Fibroblast of lung (primary cell): ENCODE results near the gene DOCK3. TPM values are rescaled to one million over a fixed set of nuclear protein-coding genes. Genes with fewer than 3 reads are reported as not detected.

Experiments
- DNase-seq, 2 donors: peaks; one replicate each; pipeline versions ENCODE4 v3.0.0 to v3.0.0-alpha.2; 2010; ENCODE audit warnings: low read depth in 2 of 2
- H2AFZ ChIP-seq: 2 replicates; pipeline ENCODE4 v1.5.1; 2012; ENCODE audit warnings: low read length, control low read depth, inconsistent platforms
- H3K27ac ChIP-seq: 2 replicates; pipeline ENCODE4 v1.5.1; 2011; ENCODE audit warnings: low read length, control low read depth; ENCODE audit not compliant: insufficient read depth
- H3K27me3 ChIP-seq: 2 replicates; pipeline ENCODE4 v1.5.1; 2011; ENCODE audit warnings: mild to moderate bottlenecking, low read length; ENCODE audit not compliant: control insufficient read depth, insufficient read depth
- H3K36me3 ChIP-seq: 2 replicates; pipeline ENCODE4 v1.5.1; 2011; ENCODE audit warnings: low read length; ENCODE audit not compliant: control insufficient read depth, insufficient read depth
- H3K4me1 ChIP-seq: 2 replicates; pipeline ENCODE4 v1.5.1; 2011; ENCODE audit warnings: low read length; ENCODE audit not compliant: control insufficient read depth, insufficient read depth; ENCODE audit errors: extremely low read depth
- H3K4me2 ChIP-seq: 2 replicates; pipeline ENCODE4 v1.5.1; 2011; ENCODE audit warnings: low read length, control low read depth; ENCODE audit not compliant: insufficient read depth; ENCODE audit errors: extremely low read depth
- H3K4me3 ChIP-seq, 4 experiments: fragments of 200-600 bp in 1 of 4; sonication (generic) in 1 of 4; replicated peaks in 1 of 4; 2 replicates each; pipeline ENCODE4 v1.5.1; 2011 to 2016; ENCODE audit warnings: low read length in 4 of 4, low read depth in 3 of 4, mild to moderate bottlenecking in 3 of 4, control low read depth in 2 of 4, inconsistent platforms in 1 of 4, mixed read lengths in 1 of 4; ENCODE audit not compliant: insufficient read depth in 1 of 4; ENCODE audit errors: control extremely low read depth in 1 of 4
- H3K79me2 ChIP-seq: 2 replicates; pipeline ENCODE4 v1.5.1; 2012; ENCODE audit warnings: mild to moderate bottlenecking, low read length, inconsistent platforms; ENCODE audit not compliant: control insufficient read depth, insufficient read depth
- H3K9ac ChIP-seq: 2 replicates; pipeline ENCODE4 v1.5.1; 2011; ENCODE audit warnings: mild to moderate bottlenecking, low read length, control low read depth; ENCODE audit not compliant: insufficient read depth
- H3K9me3 ChIP-seq: 2 replicates; pipeline ENCODE4 v1.5.1; 2012; ENCODE audit warnings: low read depth, low read length; ENCODE audit not compliant: control insufficient read depth, insufficient read depth
- H4K20me1 ChIP-seq: 2 replicates; pipeline ENCODE4 v1.5.1; 2011; ENCODE audit warnings: low read length; ENCODE audit not compliant: control insufficient read depth, insufficient read depth; ENCODE audit errors: extremely low read depth
- EZH2 ChIP-seq: IDR thresholded peaks from 2 replicates; pipeline ENCODE4 v1.5.1; 2012; ENCODE audit warnings: low read length, control low read depth, mild to moderate bottlenecking; ENCODE audit errors: missing control alignments
- polyA plus RNA-seq, 2 donors: library from polyadenylated mRNA; depleted of rRNA in 1 of 2; stranded (reverse) in 1 of 2; unstranded in 1 of 2; fragments of >200 nt; gene quantifications; 2 replicates each; pipeline ENCODE4 v1.2.1, GENCODE V29; 2011 to 2012; ENCODE audit warnings: missing spikeins in 1 of 2
- total RNA-seq: library from RNA; depleted of rRNA; stranded (reverse); fragments of >200 nt; gene quantifications from 2 replicates; pipeline ENCODE4 v1.2.1, GENCODE V29; 2014
- TF ChIP-seq, protein P1 (sequence below), 2 donors: IDR thresholded peaks in 1 of 2; conservative IDR thresholded peaks in 1 of 2; 1 replicate in 1 of 2; 2 replicates in 1 of 2; pipeline ENCODE4 v1.5.1; 2011 to 2012; ENCODE audit warnings: low read length in 2 of 2, control low read depth in 1 of 2, inconsistent platforms in 1 of 2, low read depth in 1 of 2, mild to moderate bottlenecking in 1 of 2

The DOCK3 gene
- total and polyA plus RNA-seq, 2 donors (not counting 1 experiment from before 2014, with no cell fraction given), result 0.07 to 0.17 TPM

DNA sequence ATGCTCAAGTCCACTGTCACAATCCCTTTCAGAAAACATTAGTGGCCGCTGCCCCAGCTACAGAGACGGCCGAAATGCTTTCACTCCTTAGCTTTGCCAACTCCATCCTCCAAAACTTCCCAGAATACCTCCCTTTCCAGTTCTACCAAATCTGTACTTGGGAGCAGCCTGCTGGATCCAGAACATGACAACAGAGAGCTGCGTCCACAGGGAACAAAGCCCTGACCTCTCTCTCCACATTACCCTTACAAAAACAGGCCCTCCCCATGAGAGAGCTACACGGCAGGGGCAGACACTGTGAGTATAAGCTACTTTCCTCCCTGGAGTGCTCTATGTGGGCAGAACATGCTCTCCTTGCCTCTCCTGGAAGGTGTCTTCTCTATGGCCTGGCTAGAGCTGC lies 722.7 kb downstream of the DOCK3 start:
- no peak overlapping the region for H2AFZ ChIP-seq
- H3K4me3 ChIP-seq, result no peak overlapping the region
- TF ChIP-seq, protein P1, sequence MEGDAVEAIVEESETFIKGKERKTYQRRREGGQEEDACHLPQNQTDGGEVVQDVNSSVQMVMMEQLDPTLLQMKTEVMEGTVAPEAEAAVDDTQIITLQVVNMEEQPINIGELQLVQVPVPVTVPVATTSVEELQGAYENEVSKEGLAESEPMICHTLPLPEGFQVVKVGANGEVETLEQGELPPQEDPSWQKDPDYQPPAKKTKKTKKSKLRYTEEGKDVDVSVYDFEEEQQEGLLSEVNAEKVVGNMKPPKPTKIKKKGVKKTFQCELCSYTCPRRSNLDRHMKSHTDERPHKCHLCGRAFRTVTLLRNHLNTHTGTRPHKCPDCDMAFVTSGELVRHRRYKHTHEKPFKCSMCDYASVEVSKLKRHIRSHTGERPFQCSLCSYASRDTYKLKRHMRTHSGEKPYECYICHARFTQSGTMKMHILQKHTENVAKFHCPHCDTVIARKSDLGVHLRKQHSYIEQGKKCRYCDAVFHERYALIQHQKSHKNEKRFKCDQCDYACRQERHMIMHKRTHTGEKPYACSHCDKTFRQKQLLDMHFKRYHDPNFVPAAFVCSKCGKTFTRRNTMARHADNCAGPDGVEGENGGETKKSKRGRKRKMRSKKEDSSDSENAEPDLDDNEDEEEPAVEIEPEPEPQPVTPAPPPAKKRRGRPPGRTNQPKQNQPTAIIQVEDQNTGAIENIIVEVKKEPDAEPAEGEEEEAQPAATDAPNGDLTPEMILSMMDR (conservative IDR thresholded peaks at IDR 0.05 in 1 of 2, IDR thresholded peaks at IDR 0.05 in 1 of 2; ENCODE audit: low read depth in 1 of 2, low read length in 2 of 2), result no peak
- no peak for TF ChIP-seq EZH2
- H3K27ac ChIP-seq, result no peak overlapping the region
- H4K20me1 ChIP-seq, result no peaks in the 10 kb centered on the region
- no peaks in the 10 kb centered on the region for H3K27me3 ChIP-seq
- peaks cover 3% of the 10 kb centered on the region for H3K4me1 ChIP-seq
- peaks cover 22% of the 10 kb centered on the region for H3K36me3 ChIP-seq
- no peak overlapping the region for H3K9ac ChIP-seq
- no peaks in the 10 kb centered on the region for H3K9me3 ChIP-seq
- no peak overlapping the region for H3K4me2 ChIP-seq
- DNase-seq, result no peak
- H3K79me2 ChIP-seq, result peaks cover 34% of the 10 kb centered on the region

DNA sequence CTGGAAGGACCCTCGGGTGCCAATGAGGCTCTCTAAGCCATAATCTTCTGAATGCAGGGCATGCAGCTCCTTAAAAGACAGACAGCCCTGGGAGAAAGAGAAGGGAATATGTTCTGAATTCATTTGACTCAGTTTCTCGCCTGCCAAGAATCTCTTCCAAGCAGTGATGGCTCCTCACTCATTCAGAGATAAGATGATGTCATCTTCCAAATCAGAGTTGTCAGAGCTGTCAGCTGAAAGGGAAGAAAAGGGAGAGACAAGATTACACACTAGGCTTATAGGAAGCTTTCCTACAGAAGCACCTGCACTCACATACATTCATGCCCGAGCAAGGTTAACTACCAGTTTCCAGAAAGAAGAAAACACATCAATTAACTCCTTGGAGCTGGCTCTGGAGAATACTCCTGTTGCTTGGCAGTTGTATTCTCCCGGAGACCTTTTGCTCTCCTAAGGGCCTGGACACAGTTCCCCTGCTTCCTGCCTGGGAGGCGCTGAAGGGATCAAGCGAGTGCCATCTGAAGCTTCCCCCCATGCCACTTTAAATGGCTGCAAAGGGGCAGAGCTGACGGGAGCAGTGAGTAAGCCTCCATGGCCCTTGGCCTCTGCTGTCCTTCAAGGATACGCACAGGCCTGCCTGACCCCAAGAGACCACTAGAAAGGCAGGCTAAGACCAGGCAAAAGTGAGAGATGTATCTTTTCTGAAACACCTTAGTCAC lies 724.0 kb downstream of the DOCK3 start:
- Histone ChIP-seq H4K20me1 (no peaks in the 10 kb centered on the region), H3K36me3 (peaks cover 11% of the 10 kb centered on the region), H3K27ac (no peak overlapping the region), H3K4me2 (no peak overlapping the region), H3K9me3 (no peaks in the 10 kb centered on the region), H3K4me3 (no peak overlapping the region), H3K9ac (no peak overlapping the region), H2AFZ (no peak overlapping the region), H3K79me2 (peaks cover 20% of the 10 kb centered on the region), H3K4me1 (no peaks in the 10 kb centered on the region), H3K27me3 (no peaks in the 10 kb centered on the region)
- DNase-seq, result no peak
- TF ChIP-seq, protein P1 (conservative IDR thresholded peaks at IDR 0.05 in 1 of 2, IDR thresholded peaks at IDR 0.05 in 1 of 2; ENCODE audit: low read depth in 1 of 2, low read length in 2 of 2), result no peak
- no peak for TF ChIP-seq EZH2

DNA sequence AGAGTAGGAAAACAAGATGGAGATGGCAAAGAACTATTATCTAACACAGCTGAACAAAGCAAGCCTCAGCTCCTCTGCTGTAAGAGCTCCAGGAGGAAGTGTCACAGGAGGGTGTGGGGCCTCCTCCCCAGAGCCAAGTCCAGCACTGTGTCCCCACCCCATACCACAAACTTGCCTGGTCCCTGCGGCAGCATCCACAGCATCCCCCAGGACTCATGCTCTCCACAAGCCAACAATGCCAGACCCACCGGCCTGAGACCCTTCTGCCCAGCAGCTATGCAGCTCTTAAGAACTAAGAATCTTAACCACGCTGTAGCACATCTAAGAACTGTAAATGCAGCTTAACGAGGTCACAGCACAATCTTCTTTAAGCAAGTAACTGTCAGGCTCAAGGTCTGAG lies 725.4 kb downstream of the DOCK3 start:
- H3K27ac ChIP-seq, result no peak overlapping the region
- no peaks in the 10 kb centered on the region for H3K27me3 ChIP-seq
- H2AFZ ChIP-seq, result no peak overlapping the region
- no peak overlapping the region for H3K9ac ChIP-seq
- no peak overlapping the region for H3K4me3 ChIP-seq
- DNase-seq, result no peak
- H3K79me2 ChIP-seq, result peaks cover 6% of the 10 kb centered on the region
- H3K9me3 ChIP-seq, result no peaks in the 10 kb centered on the region
- no peaks in the 10 kb centered on the region for H4K20me1 ChIP-seq
- H3K4me1 ChIP-seq, result no peaks in the 10 kb centered on the region
- TF ChIP-seq EZH2, result no peak
- TF ChIP-seq, protein P1 (conservative IDR thresholded peaks at IDR 0.05 in 1 of 2, IDR thresholded peaks at IDR 0.05 in 1 of 2; ENCODE audit: low read depth in 1 of 2, low read length in 2 of 2), result no peak
- H3K36me3 ChIP-seq, result peaks cover 4% of the 10 kb centered on the region
- no peak overlapping the region for H3K4me2 ChIP-seq
